ENCODE data around the gene C3orf49. TPM values are rescaled to one million over a fixed set of nuclear protein-coding genes. Genes with fewer than 3 reads are reported as not detected.

C3orf49 gene
- total and polyA plus RNA-seq, 7 donors = not detected

DNA sequence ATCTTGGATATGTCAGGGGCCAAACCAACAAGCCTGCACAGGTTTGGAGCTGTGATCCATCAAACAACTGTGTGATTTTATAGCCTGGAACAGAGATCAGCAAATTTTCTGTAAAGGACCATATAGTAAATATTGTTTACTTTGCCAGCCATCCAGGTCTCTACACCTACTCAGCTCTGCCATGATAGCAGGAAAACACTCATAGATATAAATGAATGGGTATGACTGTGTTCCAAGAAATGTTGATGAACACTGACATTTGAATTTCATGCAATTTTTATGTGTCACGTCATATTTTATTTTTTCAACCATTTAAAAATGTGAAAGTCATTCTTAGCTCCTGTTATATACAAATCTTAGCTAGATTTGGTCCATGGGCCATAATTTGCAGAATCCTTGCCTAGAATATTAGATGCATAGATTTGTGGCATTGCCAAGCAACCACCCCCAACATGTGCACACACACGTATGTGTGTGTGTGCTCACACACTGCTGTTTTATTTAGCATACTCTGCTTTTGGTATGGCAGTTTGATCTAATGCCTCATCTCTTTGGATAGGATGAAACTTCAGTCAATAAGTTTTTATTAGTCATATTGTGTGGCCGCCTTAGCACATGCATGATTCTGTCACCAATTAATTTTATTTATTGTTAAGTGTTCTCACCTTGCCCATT lies 51.0 kb downstream of the C3orf49 start:
- WGBS, 2 donors = 85 to 90% methylated on average over 3 of the region's 3 CpGs
- TF ChIP-seq EP300 (IDR thresholded peaks at IDR 0.05) = no peak
- no peak for TF ChIP-seq POLR2AphosphoS5 (IDR thresholded peaks at IDR 0.05)
- TF ChIP-seq POLR2A (IDR thresholded peaks at IDR 0.05) = no peak
- TF ChIP-seq, protein P1, sequence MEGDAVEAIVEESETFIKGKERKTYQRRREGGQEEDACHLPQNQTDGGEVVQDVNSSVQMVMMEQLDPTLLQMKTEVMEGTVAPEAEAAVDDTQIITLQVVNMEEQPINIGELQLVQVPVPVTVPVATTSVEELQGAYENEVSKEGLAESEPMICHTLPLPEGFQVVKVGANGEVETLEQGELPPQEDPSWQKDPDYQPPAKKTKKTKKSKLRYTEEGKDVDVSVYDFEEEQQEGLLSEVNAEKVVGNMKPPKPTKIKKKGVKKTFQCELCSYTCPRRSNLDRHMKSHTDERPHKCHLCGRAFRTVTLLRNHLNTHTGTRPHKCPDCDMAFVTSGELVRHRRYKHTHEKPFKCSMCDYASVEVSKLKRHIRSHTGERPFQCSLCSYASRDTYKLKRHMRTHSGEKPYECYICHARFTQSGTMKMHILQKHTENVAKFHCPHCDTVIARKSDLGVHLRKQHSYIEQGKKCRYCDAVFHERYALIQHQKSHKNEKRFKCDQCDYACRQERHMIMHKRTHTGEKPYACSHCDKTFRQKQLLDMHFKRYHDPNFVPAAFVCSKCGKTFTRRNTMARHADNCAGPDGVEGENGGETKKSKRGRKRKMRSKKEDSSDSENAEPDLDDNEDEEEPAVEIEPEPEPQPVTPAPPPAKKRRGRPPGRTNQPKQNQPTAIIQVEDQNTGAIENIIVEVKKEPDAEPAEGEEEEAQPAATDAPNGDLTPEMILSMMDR (IDR thresholded peaks at IDR 0.05) = no peak
- intact Hi-C loops (cut with DNase I) = no loop called here

DNA sequence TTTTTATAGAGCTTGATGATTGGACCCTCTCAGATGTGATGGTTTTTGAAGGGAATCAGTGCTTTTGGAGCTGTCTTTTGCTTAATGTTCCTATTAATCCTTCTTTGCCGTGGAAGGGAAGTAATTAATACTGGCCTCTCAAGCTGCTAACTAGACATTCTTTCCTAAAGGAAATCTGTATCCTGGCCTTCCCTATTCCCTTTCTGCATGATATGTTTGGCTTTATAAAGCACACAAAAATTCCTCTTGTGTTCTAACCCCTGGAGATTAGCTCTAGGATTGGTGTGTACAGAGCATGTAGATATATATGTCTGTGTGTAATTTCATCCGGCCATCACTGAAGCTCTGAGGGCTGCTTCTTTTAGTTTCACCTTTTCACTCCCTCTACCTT lies 51.5 kb downstream of the C3orf49 start:
- Histone ChIP-seq H3K9me3 (no peaks in the 10 kb centered on the region), H3K27ac (no peak overlapping the region), H3K36me3 (no peaks in the 10 kb centered on the region), H3K4me3 (no peak overlapping the region), H3K4me1 (peaks cover 0 to 12% (median 7%) of the 10 kb centered on the region in 4 donors), H3K27me3 (no peaks in the 10 kb centered on the region)
- WGBS, 2 donors = 77 to 82% methylated on average over 2 of the region's 2 CpGs
- intact Hi-C loops (cut with DNase I) = no loop called here
- no peak for DNase-seq
- no peak for TF ChIP-seq EP300 (IDR thresholded peaks at IDR 0.05)
- no peak for TF ChIP-seq POLR2AphosphoS5 (IDR thresholded peaks at IDR 0.05)
- TF ChIP-seq, protein P1 (IDR thresholded peaks at IDR 0.05) = no peak
- no peak for TF ChIP-seq POLR2A (IDR thresholded peaks at IDR 0.05)

More for the DNA sequence above, 51.0 kb downstream of the C3orf49 start:
- no peak for DNase-seq
- H3K9me3 ChIP-seq = no peaks in the 10 kb centered on the region
- no peaks in the 10 kb centered on the region for H3K36me3 ChIP-seq
- H3K4me1 ChIP-seq = peaks cover 0 to 10% (median 6%) of the 10 kb centered on the region in 4 donors
- H3K4me3 ChIP-seq = no peak overlapping the region
- H3K27me3 ChIP-seq = no peaks in the 10 kb centered on the region
- H3K27ac ChIP-seq = no peak overlapping the region

DNA sequence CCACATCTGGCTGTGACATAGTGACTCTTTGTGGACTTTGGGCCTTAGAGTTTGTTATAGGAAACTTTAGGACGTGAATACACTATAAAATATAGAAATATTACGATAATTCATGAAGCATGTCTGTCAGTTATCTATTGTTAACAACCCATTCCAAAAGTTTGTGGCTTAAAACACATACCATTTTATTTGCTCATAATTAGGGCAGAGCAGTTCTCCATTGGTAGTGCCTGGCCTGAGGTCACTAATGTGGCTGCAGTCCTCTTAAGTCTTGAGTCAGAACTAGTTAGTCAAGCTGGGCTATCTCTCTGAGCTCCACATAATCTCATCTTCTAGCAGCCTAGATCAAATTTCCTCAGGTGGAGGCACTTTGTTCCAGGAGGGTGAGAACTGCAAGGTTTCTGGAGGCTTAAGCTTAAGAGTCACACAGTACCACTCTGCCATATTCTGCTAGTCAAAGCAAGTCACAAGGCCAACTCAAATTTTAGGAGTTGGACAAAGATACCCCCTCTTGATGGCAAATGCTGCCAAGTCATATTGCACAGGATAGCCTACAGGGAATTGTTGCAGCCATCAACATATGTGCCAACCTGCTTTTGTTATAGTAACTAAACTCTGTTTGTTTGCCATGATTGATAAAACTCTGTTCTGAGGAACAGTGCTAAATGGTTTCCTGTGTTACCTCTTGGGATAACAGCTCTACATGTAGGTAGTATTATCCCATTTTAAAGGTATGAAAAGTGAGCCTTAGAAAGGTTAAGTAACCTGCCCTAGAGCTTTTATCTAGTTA lies 53.2 kb downstream of the C3orf49 start:
- intact Hi-C loops (cut with DNase I) = no loop called here
- Histone ChIP-seq H3K9me3 (no peaks in the 10 kb centered on the region), H3K27me3 (no peaks in the 10 kb centered on the region), H3K36me3 (no peaks in the 10 kb centered on the region), H3K27ac (no peak overlapping the region), H3K4me1 (peaks cover 0 to 29% (median 23%) of the 10 kb centered on the region in 4 donors), H3K4me3 (no peak overlapping the region)
- DNase-seq = no peak
- WGBS, 2 donors = 77 to 87% methylated on average over 2 of the region's 2 CpGs
- TF ChIP-seq EP300 (IDR thresholded peaks at IDR 0.05) = no peak

DNA sequence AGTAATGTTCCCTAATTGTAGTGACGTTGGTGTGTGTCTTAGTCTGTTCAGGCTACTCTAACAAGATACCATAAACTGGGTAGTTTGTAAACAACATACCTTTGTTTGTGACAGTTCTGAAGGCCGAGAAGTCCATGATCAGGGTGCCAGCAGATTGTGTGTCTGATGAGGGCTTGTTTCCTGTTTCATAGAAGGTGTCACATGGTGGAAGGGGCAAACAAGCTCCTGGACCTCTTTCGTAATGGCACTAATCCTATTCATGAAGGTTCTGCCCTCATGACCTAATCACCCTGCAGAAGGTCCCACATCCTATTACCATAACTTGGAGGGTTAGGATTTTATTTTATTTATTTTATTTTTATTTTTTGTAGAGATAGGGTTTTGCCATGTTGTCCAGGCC lies 55.7 kb downstream of the C3orf49 start:
- no peak for TF ChIP-seq POLR2A (IDR thresholded peaks at IDR 0.05)
- H3K27ac ChIP-seq = no peak overlapping the region
- 69 to 83% methylated on average over 3 of the region's 3 CpGs for WGBS, 2 donors

DNA sequence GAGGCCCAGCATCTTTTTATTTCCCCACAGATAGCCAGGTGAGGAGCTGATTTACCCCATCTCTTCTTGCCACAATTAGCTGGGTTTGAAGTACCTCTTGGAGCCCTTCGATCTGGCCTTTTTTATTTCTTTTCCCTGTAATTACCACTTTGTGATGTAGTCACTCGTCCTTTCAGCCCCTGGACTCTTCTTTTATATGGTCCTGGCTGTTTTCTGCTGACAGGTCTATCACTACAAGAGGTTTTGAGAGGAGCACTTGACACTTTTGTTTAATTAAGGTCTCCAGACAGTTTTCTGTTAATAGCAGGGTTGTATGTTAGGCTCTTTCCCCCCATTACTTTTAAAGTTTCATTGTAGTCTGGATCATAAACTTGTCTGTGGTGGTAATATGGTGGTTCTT lies 56.4 kb downstream of the C3orf49 start:
- H3K27ac ChIP-seq = no peak overlapping the region
- DNase-seq = no peak
- H3K9me3 ChIP-seq = no peaks in the 10 kb centered on the region
- WGBS, 2 donors = 77 to 83% methylated on average over 2 of the region's 2 CpGs
- intact Hi-C loops (cut with DNase I) = no loop called here
- no peak overlapping the region for H3K4me3 ChIP-seq
- H3K4me1 ChIP-seq = peaks cover 0 to 48% (median 42%) of the 10 kb centered on the region in 4 donors
- TF ChIP-seq POLR2AphosphoS5 (IDR thresholded peaks at IDR 0.05) (no peak), EP300 (IDR thresholded peaks at IDR 0.05) (no peak), POLR2A (IDR thresholded peaks at IDR 0.05) (no peak)
- TF ChIP-seq, protein P1 (IDR thresholded peaks at IDR 0.05) = no peak
- H3K36me3 ChIP-seq = no peaks in the 10 kb centered on the region
- no peaks in the 10 kb centered on the region for H3K27me3 ChIP-seq

More for the DNA sequence above, 55.7 kb downstream of the C3orf49 start:
- Histone ChIP-seq H3K4me3 (no peak overlapping the region), H3K4me1 (peaks cover 0 to 44% (median 42%) of the 10 kb centered on the region in 4 donors), H3K9me3 (no peaks in the 10 kb centered on the region), H3K27me3 (no peaks in the 10 kb centered on the region), H3K36me3 (no peaks in the 10 kb centered on the region)
- no peak for DNase-seq
- intact Hi-C loops (cut with DNase I) = no loop called here
